ENCODE measurements around the gene TANGO2. TPM values are rescaled to one million over a fixed set of nuclear protein-coding genes. Genes with fewer than 3 reads are reported as not detected.

Gene TANGO2
- total RNA-seq, 1 donor: 43.8 TPM

DNA sequence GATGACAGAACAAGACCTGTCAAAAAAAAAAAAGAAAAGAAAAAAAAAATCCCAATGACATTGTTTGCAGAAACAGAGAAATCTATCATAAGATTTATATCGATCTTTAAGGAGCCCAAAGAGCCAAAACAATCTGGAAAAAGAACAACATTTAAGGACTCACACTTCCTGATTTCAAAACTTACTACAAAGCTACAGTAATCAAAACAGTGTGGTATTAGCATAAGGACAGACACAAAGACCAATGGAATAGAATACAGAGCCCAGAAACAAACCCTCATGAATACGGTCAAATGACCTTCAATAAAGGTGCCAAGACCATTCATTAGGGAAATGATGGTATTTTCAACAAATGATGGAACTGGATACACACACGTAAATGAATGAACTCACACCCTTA is 16.4 kb upstream of the TANGO2 start:
- H3K27ac ChIP-seq (ENCODE audit: low read depth, low read length): no peak overlapping the region
- TF ChIP-seq CTCF (IDR thresholded peaks at IDR 0.05; ENCODE audit: extremely low read depth, low read depth, low read length): no peak
- H4K20me1 ChIP-seq (ENCODE audit: insufficient read depth, low read length): no peaks in the 10 kb centered on the region
- no peaks in the 10 kb centered on the region for H3K9me3 ChIP-seq (ENCODE audit: low read depth, low read length)
- no peak overlapping the region for H2AFZ ChIP-seq (ENCODE audit: low read length)
- H3K4me2 ChIP-seq (ENCODE audit: insufficient read depth, low read length): no peak overlapping the region
- H3K4me1 ChIP-seq (ENCODE audit: insufficient read depth, low read length): peaks cover 3% of the 10 kb centered on the region
- H3K79me2 ChIP-seq (ENCODE audit: insufficient read depth, low read length): no peaks in the 10 kb centered on the region
- H3K27me3 ChIP-seq (ENCODE audit: insufficient read depth, low read length): no peaks in the 10 kb centered on the region
- no peak overlapping the region for H3K4me3 ChIP-seq (ENCODE audit: insufficient read depth, low read length)
- DNase-seq (ENCODE audit: insufficient read length, low spot score, missing footprints): no peak
- no peaks in the 10 kb centered on the region for H3K36me3 ChIP-seq (ENCODE audit: insufficient read depth, low read length)

- Histone ChIP-seq H3K27ac (ENCODE audit: low read depth, low read length) (no peak overlapping the region), H3K4me3 (ENCODE audit: insufficient read depth, low read length) (no peak overlapping the region), H3K27me3 (ENCODE audit: insufficient read depth, low read length) (no peaks in the 10 kb centered on the region), H4K20me1 (ENCODE audit: insufficient read depth, low read length) (no peaks in the 10 kb centered on the region), H3K9me3 (ENCODE audit: low read depth, low read length) (no peaks in the 10 kb centered on the region), H3K79me2 (ENCODE audit: insufficient read depth, low read length) (no peaks in the 10 kb centered on the region), H3K4me1 (ENCODE audit: insufficient read depth, low read length) (no peaks in the 10 kb centered on the region), H2AFZ (ENCODE audit: low read length) (no peak overlapping the region), H3K4me2 (ENCODE audit: insufficient read depth, low read length) (no peak overlapping the region), H3K36me3 (ENCODE audit: insufficient read depth, low read length) (no peaks in the 10 kb centered on the region)
- no peak for TF ChIP-seq CTCF (IDR thresholded peaks at IDR 0.05; ENCODE audit: extremely low read depth, low read depth, low read length)
- DNase-seq (ENCODE audit: insufficient read length, low spot score, missing footprints): peak; percentile 81
Measured at GRCh38 chr22:20008221-20008995, 12.5 kb upstream of the TANGO2 start.

DNA sequence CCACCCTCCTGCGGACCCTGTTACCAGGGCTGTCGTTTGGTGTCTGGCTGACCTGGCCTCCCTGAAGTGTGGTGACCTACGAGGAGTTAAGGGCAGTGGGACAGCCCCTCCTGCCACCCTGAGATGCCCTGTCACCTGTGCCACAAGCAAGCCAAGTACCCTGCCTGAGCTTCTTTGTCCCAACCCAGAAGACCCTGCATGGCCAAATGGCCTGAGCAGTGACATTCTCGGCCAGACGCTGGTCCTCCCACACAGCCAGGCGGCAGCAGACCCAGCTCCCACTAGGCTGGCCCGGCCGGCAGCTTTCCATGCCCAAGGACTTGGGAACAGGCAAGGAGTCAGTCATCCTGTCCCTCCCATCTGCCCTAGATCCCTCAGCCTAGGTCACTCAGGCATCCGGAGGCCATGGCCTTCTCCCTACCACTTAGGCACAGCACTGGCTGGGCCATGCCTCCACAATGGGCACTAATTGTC is 11.9 kb upstream of the TANGO2 start:
- no peaks in the 10 kb centered on the region for H3K4me1 ChIP-seq (ENCODE audit: insufficient read depth, low read length)
- H3K27ac ChIP-seq (ENCODE audit: low read depth, low read length): no peak overlapping the region
- peak; percentile 61 for DNase-seq (ENCODE audit: insufficient read length, low spot score, missing footprints)
- no peak overlapping the region for H3K4me2 ChIP-seq (ENCODE audit: insufficient read depth, low read length)
- H3K27me3 ChIP-seq (ENCODE audit: insufficient read depth, low read length): no peaks in the 10 kb centered on the region
- no peaks in the 10 kb centered on the region for H3K79me2 ChIP-seq (ENCODE audit: insufficient read depth, low read length)
- H3K9me3 ChIP-seq (ENCODE audit: low read depth, low read length): no peaks in the 10 kb centered on the region
- no peak overlapping the region for H2AFZ ChIP-seq (ENCODE audit: low read length)
- no peak for TF ChIP-seq CTCF (IDR thresholded peaks at IDR 0.05; ENCODE audit: extremely low read depth, low read depth, low read length)
- H3K36me3 ChIP-seq (ENCODE audit: insufficient read depth, low read length): no peaks in the 10 kb centered on the region
- no peak overlapping the region for H3K4me3 ChIP-seq (ENCODE audit: insufficient read depth, low read length)
- no peaks in the 10 kb centered on the region for H4K20me1 ChIP-seq (ENCODE audit: insufficient read depth, low read length)

DNA sequence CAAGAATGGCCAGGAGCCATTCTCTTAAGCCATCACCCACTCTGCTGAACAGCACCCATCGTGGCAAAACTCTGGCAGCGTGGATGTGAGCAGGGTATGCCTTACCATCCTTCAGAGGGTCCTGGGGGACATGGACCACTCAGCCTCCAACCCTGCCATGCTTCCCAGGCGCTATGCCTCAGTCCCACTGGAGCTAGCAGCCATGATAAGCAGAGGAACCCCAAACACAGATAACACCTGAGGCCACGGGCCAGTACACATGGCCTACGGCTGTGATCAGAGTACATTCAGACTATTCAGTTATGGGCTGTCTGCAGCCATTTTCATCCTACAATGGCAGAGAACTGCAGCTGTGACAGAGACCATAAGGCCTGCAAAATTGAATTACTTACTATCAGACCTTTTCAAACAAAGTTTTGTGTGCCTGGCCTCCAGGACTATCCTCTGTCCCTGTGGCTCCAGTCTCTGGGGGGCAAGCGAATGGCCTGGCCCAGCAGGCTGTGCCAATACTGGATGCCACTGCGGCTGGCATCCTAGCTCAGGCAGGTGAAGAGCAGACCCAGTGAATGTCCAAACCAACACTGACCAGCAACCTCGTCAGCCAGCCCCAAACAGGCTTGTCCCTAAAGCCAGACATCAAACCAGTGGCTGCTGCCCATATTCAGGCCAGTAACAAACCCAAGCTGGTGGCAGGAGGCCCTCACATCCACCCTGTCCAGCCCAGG is 11.2 kb upstream of the TANGO2 start:
- H3K4me3 ChIP-seq (ENCODE audit: insufficient read depth, low read length): no peak overlapping the region
- H3K4me1 ChIP-seq (ENCODE audit: insufficient read depth, low read length): no peaks in the 10 kb centered on the region
- no peaks in the 10 kb centered on the region for H3K27me3 ChIP-seq (ENCODE audit: insufficient read depth, low read length)
- DNase-seq (ENCODE audit: insufficient read length, low spot score, missing footprints): peak; percentile 70
- no peaks in the 10 kb centered on the region for H3K9me3 ChIP-seq (ENCODE audit: low read depth, low read length)
- no peaks in the 10 kb centered on the region for H3K79me2 ChIP-seq (ENCODE audit: insufficient read depth, low read length)
- no peaks in the 10 kb centered on the region for H4K20me1 ChIP-seq (ENCODE audit: insufficient read depth, low read length)
- no peaks in the 10 kb centered on the region for H3K36me3 ChIP-seq (ENCODE audit: insufficient read depth, low read length)
- H2AFZ ChIP-seq (ENCODE audit: low read length): no peak overlapping the region
- H3K27ac ChIP-seq (ENCODE audit: low read depth, low read length): no peak overlapping the region
- no peak for TF ChIP-seq CTCF (IDR thresholded peaks at IDR 0.05; ENCODE audit: extremely low read depth, low read depth, low read length)
- H3K4me2 ChIP-seq (ENCODE audit: insufficient read depth, low read length): no peak overlapping the region

Data from osteoblast (primary cell).